HCT116 (cell line): ENCODE results near the gene HMGCS2. TPM values are rescaled to one million over a fixed set of nuclear protein-coding genes. Genes with fewer than 3 reads are reported as not detected.

Experiments
- ATAC-seq: fragments of 200-7000 bp; cut with Tn5 transposase; 2 replicates; pipeline ENCODE4 v1.9.1; 2020; ENCODE audit warnings: mild to moderate bottlenecking, moderate library complexity
- BruUV-seq: library from RNA; stranded (reverse); fragments of 400-500 nt; replicated peaks from 2 replicates; lab custom pipeline; 2021; lab: Mats Ljungman, UMichigan
- CTCF ChIA-PET: fragments of 300-600 bp; sonication (Branson Sonifier 250); formaldehyde crosslinking; loops from one replicate; lab custom pipeline; 2021; ENCODE audit warnings: antibody characterized with exemption; lab: Charles Lee
- POLR2A ChIA-PET: fragments of 300-600, 350-600 bp; sonication (Branson Sonifier 250); formaldehyde crosslinking; loops from one replicate; lab custom pipeline; 2021; ENCODE audit warnings: antibody characterized with exemption; lab: Charles Lee
- RAD21 ChIA-PET, 2 experiments: fragments of 300-600 bp; sonication (Branson Sonifier 250); formaldehyde crosslinking; loops; one replicate each; lab custom pipeline; 2023; ENCODE audit warnings: low total read pairs in 2 of 2; ENCODE audit not compliant: uncharacterized antibody in 2 of 2, unreplicated experiment in 2 of 2, low non-redundant PET in 1 of 2; lab: Charles Lee
- DNase-seq: peaks from one replicate; pipeline ENCODE4 v3.0.0-alpha.2; 2010; ENCODE audit warnings: low read depth, low spot score
- H2AFZ ChIP-seq: fragments of 200-600 bp; shearing (Covaris generic), sonication (generic); 2 replicates; pipeline ENCODE4 v1.6.1; 2017; ENCODE audit warnings: low read depth, mixed run types, mixed read lengths, antibody characterized with exemption, low read length; ENCODE audit not compliant: poor library complexity, severe bottlenecking
- H3K27ac ChIP-seq: 2 replicates; pipeline ENCODE4 v1.5.1; 2012; ENCODE audit warnings: low read depth, low read length
- H3K27me3 ChIP-seq: fragments of 200-600 bp; sonication (generic); 2 replicates; pipeline ENCODE4 v1.6.1; 2016; ENCODE audit warnings: mixed run types, low read length, mixed read lengths; ENCODE audit not compliant: insufficient read depth
- H3K36me3 ChIP-seq, 2 experiments: fragments of 200-500 bp in 1 of 2; fragments of 200-600 bp in 1 of 2; sonication (Bioruptor generic) in 1 of 2; sonication (generic) in 1 of 2; 2 replicates each; pipeline versions ENCODE4 v1.5.1 to v1.6.1; 2014 to 2016; ENCODE audit warnings: low read length in 2 of 2, inconsistent platforms in 1 of 2, mixed read lengths in 1 of 2, mixed run types in 1 of 2; ENCODE audit not compliant: insufficient read depth in 2 of 2, control insufficient read depth in 1 of 2
- H3K4me1 ChIP-seq, 2 experiments: fragments of 200-600 bp in 1 of 2; sonication (generic) in 1 of 2; 2 replicates each; pipeline versions ENCODE4 v1.5.1 to v1.6.1; 2012 to 2017; ENCODE audit warnings: low read length in 2 of 2, inconsistent platforms in 1 of 2, mild to moderate bottlenecking in 1 of 2, mixed read lengths in 1 of 2, mixed run types in 1 of 2, moderate library complexity in 1 of 2; ENCODE audit not compliant: insufficient read depth in 2 of 2, control insufficient read depth in 1 of 2
- H3K4me2 ChIP-seq: fragments of 200-600 bp; sonication (generic); 2 replicates; pipeline ENCODE4 v1.6.1; 2017; ENCODE audit warnings: mixed run types, low read length, mixed read lengths
- H3K4me3 ChIP-seq, 2 experiments: fragments of 200-600 bp in 1 of 2; sonication (generic) in 1 of 2; replicated peaks in 1 of 2; 2 replicates each; pipeline ENCODE4 v1.5.1; 2011 to 2016; ENCODE audit warnings: low read length in 2 of 2, control low read depth in 1 of 2, low read depth in 1 of 2, mild to moderate bottlenecking in 1 of 2, mixed read lengths in 1 of 2, mixed run types in 1 of 2
- H3K79me2 ChIP-seq: fragments of 200-600 bp; sonication (generic); 2 replicates; pipeline ENCODE4 v1.6.1; 2017; ENCODE audit warnings: mild to moderate bottlenecking, mixed run types, low read length, moderate library complexity, mixed read lengths; ENCODE audit not compliant: insufficient read depth
- H3K9ac ChIP-seq: fragments of 200-600 bp; sonication (generic); 2 replicates; pipeline ENCODE4 v1.6.1; 2016; ENCODE audit warnings: low read length, mixed read lengths
- H3K9me2 ChIP-seq: fragments of 200-600 bp; sonication (generic), shearing (Covaris generic); 2 replicates; pipeline ENCODE4 v1.6.1; 2017; ENCODE audit warnings: mixed run types, mild to moderate bottlenecking, moderate library complexity; ENCODE audit not compliant: insufficient read depth
- H3K9me3 ChIP-seq, 2 experiments: fragments of 200-500 bp in 1 of 2; fragments of 200-600 bp in 1 of 2; sonication (Bioruptor generic) in 1 of 2; sonication (generic) in 1 of 2; 2 replicates each; pipeline ENCODE4 v1.6.1; 2014 to 2017; ENCODE audit warnings: low read length in 2 of 2, mixed read lengths in 2 of 2, inconsistent platforms in 1 of 2, low read depth in 1 of 2, mild to moderate bottlenecking in 1 of 2, mixed run types in 1 of 2, moderate library complexity in 1 of 2; ENCODE audit not compliant: control insufficient read depth in 1 of 2, insufficient read depth in 1 of 2
- H4K20me1 ChIP-seq: fragments of 200-600 bp; sonication (generic), shearing (Covaris generic); 2 replicates; pipeline ENCODE4 v1.6.1; 2017; ENCODE audit warnings: mixed run types, mild to moderate bottlenecking, moderate library complexity; ENCODE audit not compliant: insufficient read depth
- EGR1 ChIP-seq: IDR thresholded peaks from 2 replicates; pipeline ENCODE4 v1.6.1; 2012; ENCODE audit warnings: low read depth
- JUND ChIP-seq: IDR thresholded peaks from 2 replicates; pipeline ENCODE4 v1.6.1; 2012
- POLR2A ChIP-seq: IDR thresholded peaks from 2 replicates; pipeline ENCODE4 v1.7.0; 2011; ENCODE audit warnings: borderline replicate concordance; ENCODE audit not compliant: insufficient read depth, insufficient read length; ENCODE audit errors: extremely low read depth
- POLR2AphosphoS5 ChIP-seq: IDR thresholded peaks from 2 replicates; pipeline ENCODE4 v1.6.1; 2011; ENCODE audit warnings: mild to moderate bottlenecking, low read depth, low read length, moderate library complexity
- SP1 ChIP-seq: IDR thresholded peaks from 2 replicates; pipeline ENCODE4 v1.6.1; 2012; ENCODE audit warnings: low read depth
- TCF7L2 ChIP-seq: IDR thresholded peaks from 2 replicates; pipeline ENCODE4 v1.7.0; 2011; ENCODE audit warnings: borderline replicate concordance, inconsistent platforms; ENCODE audit not compliant: insufficient read depth, insufficient read length; ENCODE audit errors: extremely low read depth
- ZFX ChIP-seq: fragments of 450-650 bp; IDR thresholded peaks from 2 replicates; pipeline ENCODE4 v1.6.1; 2017
- intact Hi-C: fragments of 100-400 bp; cut with micrococcal nuclease; formaldehyde crosslinking; loops from 2 replicates; pipeline ENCODE4 v1.10.0; 2022
- total RNA-seq: library from RNA; stranded (reverse); gene quantifications from one replicate; pipeline ENCODE4 v1.2.1, GENCODE V29; 2021; ENCODE audit not compliant: unreplicated experiment
- TF ChIP-seq, protein P1 (sequence below): IDR thresholded peaks from 2 replicates; pipeline ENCODE4 v1.6.1; 2012
- TF ChIP-seq, protein P2 (sequence below): IDR thresholded peaks from 2 replicates; pipeline ENCODE4 v1.6.1; 2012; ENCODE audit warnings: low read depth

HMGCS2 gene
- total RNA-seq, 1 experiment from 2014 or later, result 0.20 TPM

- TF ChIP-seq POLR2AphosphoS5 (no peak), EGR1 (no peak), ZFX (no peak)
- TF ChIP-seq, protein P1, sequence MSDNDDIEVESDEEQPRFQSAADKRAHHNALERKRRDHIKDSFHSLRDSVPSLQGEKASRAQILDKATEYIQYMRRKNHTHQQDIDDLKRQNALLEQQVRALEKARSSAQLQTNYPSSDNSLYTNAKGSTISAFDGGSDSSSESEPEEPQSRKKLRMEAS, result no peak
- TF ChIP-seq, all 23 proteins: peak for 0
Measured at GRCh38 chr1:119732465-119733168, 36.1 kb downstream of the HMGCS2 start (continued).

DNA sequence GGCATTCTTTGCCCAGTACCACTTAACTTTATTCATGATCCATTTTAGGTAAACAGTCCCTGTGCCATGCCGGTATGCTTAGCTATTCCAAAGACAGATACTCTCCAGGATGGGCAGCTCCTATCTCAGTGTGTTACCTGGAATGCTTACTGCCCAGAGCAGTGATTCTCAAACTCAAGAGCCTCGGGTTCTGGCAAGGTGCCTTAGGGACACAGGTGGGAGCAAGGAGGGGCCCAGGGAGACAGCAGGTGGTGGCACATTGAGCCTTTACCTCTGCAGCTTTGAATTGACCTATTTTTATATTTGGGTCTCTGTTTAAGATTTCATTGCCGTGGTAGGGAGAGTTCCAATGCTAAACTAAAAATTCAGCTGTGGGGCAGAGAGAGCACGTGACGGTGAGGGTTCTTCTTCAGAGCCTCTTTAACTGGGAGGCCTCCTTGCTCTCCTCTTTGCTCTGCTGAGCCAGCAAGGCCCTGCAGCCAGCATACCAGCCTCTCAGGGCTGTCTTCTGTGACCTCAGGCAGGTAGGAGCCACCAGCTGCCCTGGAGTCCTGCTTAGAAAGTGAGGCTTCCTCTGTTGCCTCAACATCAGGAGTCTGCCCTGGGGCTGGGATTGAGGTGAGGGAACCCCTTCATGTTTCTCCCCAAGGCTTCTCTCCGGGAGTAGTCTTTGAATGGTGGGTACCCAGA, 36.8 kb downstream of the HMGCS2 start:
- Histone ChIP-seq H3K27ac (no peak overlapping the region), H3K9me3 (no peaks in the 10 kb centered on the region), H3K79me2 (no peaks in the 10 kb centered on the region), H3K27me3 (no peaks in the 10 kb centered on the region), H3K4me2 (no peak overlapping the region), H3K9me2 (no peaks in the 10 kb centered on the region), H3K4me3 (no peak overlapping the region), H3K9ac (no peak overlapping the region), H2AFZ (no peak overlapping the region), H4K20me1 (no peaks in the 10 kb centered on the region), H3K4me1 (peaks cover 0 to 7% of the 10 kb centered on the region in 2 experiments; a peak in 1 of 4 replicates), H3K36me3 (peaks cover 6 to 36% of the 10 kb centered on the region in 2 experiments; a peak in 3 of 4 replicates)
- BruUV-seq, result no TSS peak
- TF ChIP-seq, protein P1, result no peak
- TF ChIP-seq POLR2A, result no peak
- TF ChIP-seq, protein P2, sequence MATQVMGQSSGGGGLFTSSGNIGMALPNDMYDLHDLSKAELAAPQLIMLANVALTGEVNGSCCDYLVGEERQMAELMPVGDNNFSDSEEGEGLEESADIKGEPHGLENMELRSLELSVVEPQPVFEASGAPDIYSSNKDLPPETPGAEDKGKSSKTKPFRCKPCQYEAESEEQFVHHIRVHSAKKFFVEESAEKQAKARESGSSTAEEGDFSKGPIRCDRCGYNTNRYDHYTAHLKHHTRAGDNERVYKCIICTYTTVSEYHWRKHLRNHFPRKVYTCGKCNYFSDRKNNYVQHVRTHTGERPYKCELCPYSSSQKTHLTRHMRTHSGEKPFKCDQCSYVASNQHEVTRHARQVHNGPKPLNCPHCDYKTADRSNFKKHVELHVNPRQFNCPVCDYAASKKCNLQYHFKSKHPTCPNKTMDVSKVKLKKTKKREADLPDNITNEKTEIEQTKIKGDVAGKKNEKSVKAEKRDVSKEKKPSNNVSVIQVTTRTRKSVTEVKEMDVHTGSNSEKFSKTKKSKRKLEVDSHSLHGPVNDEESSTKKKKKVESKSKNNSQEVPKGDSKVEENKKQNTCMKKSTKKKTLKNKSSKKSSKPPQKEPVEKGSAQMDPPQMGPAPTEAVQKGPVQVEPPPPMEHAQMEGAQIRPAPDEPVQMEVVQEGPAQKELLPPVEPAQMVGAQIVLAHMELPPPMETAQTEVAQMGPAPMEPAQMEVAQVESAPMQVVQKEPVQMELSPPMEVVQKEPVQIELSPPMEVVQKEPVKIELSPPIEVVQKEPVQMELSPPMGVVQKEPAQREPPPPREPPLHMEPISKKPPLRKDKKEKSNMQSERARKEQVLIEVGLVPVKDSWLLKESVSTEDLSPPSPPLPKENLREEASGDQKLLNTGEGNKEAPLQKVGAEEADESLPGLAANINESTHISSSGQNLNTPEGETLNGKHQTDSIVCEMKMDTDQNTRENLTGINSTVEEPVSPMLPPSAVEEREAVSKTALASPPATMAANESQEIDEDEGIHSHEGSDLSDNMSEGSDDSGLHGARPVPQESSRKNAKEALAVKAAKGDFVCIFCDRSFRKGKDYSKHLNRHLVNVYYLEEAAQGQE, result no peak
- TF ChIP-seq TCF7L2, result no peak
- no peak for TF ChIP-seq JUND
- no peak for TF ChIP-seq SP1
- TF ChIP-seq ZFX, result no peak
- ATAC-seq (no peak), DNase-seq (no peak)
- CTCF ChIA-PET, result no interaction called here
- intact Hi-C loops, result no loop called here
- RAD21 ChIA-PET, result no interaction called here
- POLR2A ChIA-PET, result no interaction called here
